Neural cell (in vitro differentiated cells): ENCODE results near the gene MMP14.

ENCODE experiments used
- CTCF ChIP-seq: fragments of 450-650 bp; IDR thresholded peaks from 2 replicates; pipeline ENCODE4 v1.5.1; 2014; ENCODE audit warnings: antibody characterized with exemption, mild to moderate bottlenecking, moderate library complexity; ENCODE audit not compliant: poor library complexity, severe bottlenecking
- EP300 ChIP-seq: fragments of 450-650 bp; conservative IDR thresholded peaks from 2 replicates; pipeline ENCODE4 v1.6.1; 2014; ENCODE audit warnings: antibody characterized with exemption, mild to moderate bottlenecking, moderate library complexity; ENCODE audit not compliant: poor library complexity, severe bottlenecking
- EZH2 ChIP-seq: fragments of 200-600, 300-800 bp; shearing (Covaris generic), sonication (generic); IDR thresholded peaks from 2 replicates; pipeline ENCODE4 v1.6.1; 2014; ENCODE audit warnings: antibody characterized with exemption, low read length, borderline replicate concordance, mild to moderate bottlenecking; ENCODE audit not compliant: insufficient read depth, poor library complexity, severe bottlenecking
- MXI1 ChIP-seq: fragments of 450-650 bp; conservative IDR thresholded peaks from 2 replicates; pipeline ENCODE4 v1.6.1; 2014; ENCODE audit warnings: antibody characterized with exemption, mild to moderate bottlenecking; ENCODE audit not compliant: poor library complexity, severe bottlenecking
- POLR2AphosphoS5 ChIP-seq: IDR thresholded peaks from 2 replicates; pipeline ENCODE4 v1.6.1; 2012
- REST ChIP-seq: IDR thresholded peaks from 2 replicates; pipeline ENCODE4 v1.6.1; 2012; ENCODE audit warnings: borderline replicate concordance
- TAF1 ChIP-seq: IDR thresholded peaks from 2 replicates; pipeline ENCODE4 v1.6.1; 2012; ENCODE audit warnings: low read depth

- TF ChIP-seq TAF1 (no peak), CTCF (no peak), MXI1 (no peak), REST (no peak), EP300 (no peak), POLR2AphosphoS5 (no peak), EZH2 (no peak)
Measured at GRCh38 chr14:22895402-22895801, 59.0 kb downstream of the MMP14 start.
